GM18505 (cell line): ENCODE results near the gene OR4A47.
"Not testable (repeated sequence)": the region's sequence is repeated elsewhere in the genome, so short reads cannot be mapped to it uniquely, and the experiment has no call there.

Experiments used
- ATAC-seq: cut with Tn5 transposase; IDR thresholded peaks from one replicate; pipeline ENCODE4 v1.9.1; 2021; ENCODE audit not compliant: unreplicated experiment
- POLR2A ChIP-seq: IDR thresholded peaks from 4 replicates; pipeline ENCODE4 v1.6.1; 2011; ENCODE audit warnings: borderline replicate concordance; ENCODE audit not compliant: insufficient read depth, insufficient read length; ENCODE audit errors: extremely low read depth

The OR4A47 gene, protein sequence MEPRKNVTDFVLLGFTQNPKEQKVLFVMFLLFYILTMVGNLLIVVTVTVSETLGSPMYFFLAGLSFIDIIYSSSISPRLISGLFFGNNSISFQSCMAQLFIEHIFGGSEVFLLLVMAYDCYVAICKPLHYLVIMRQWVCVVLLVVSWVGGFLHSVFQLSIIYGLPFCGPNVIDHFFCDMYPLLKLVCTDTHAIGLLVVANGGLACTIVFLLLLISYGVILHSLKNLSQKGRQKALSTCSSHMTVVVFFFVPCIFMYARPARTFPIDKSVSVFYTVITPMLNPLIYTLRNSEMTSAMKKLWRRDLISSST

DNA sequence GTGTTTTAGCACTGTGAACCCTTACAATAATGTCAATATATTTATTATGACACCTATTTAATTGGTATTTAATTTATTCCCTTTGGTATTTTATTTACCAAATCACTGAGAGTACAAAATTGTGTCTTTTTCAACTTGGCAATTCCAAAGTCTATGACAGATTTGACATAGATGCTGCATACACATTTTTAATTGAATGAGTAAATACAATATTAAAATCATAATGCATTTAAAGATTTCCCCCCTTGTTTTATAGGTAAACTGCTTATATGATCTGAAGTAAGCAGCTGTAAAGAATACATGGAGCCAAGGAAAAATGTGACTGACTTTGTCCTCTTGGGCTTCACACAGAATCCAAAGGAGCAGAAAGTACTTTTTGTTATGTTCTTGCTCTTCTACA, at the start of gene OR4A47:
TSS of gene OR4A47 (plus strand) at position 301 of the 400 bp plus-strand sequence. CDS start at position 301, 0 bp downstream.
- ATAC-seq = not testable (repeated sequence)

DNA sequence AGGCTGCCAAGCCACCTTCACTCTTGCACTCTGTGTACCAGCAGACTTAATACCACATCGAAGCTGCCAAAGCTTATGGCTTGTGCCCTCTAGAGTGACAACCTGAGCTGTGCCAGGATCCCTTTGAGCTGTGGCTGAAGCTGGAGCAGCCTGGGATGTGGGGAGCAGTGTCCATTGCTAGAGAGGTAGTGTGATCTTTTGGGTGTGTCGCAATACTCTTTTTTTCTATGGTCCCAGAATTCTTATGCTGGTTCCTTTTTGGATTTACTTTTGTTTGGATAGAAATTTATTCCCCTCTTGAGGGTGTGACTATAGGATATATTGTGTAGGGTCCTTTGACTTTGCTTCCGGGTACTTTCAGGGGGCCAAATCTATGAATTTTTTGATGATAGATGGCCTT, 32.7 kb upstream of the OR4A47 start:
- not testable (repeated sequence) for ATAC-seq

DNA sequence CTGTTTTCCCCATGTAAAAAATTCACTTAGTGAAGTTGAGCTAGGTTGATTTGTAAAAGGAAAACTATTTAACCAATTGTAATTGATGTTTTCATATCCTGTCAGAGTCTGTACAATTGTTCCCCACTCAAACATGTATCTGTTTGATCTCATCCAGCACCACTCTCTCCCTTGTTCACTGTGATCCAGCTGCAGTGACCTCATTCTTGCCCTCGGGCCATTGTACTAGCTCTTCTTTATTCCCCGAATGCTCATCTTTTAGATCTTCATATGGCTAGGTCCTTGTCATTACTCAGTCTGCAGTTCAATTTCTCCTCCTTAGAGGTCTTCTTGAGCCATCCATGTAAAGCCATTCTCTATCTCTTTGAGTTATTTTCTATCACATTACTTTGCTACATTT, 14.6 kb upstream of the OR4A47 start:
- ATAC-seq = not testable (repeated sequence)

DNA sequence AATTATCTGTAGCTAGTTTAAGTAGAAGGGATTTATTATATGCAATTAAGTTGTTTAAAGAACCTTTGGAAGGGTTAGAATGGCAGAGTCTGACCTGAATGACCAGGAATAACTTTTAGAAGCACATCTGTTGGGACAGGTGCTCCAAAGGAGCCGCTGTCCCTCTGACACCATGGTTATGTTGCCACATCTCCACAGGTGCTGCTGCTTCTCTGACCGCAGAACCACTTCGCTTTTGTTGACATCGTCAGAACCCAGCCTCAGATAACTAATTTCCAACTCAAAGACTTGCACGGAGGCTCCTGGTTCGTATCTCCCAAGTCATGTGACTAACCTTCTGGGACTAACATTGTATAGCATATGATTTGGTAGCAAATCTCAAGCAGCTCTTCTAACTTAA, 13.9 kb upstream of the OR4A47 start:
- ATAC-seq = not testable (repeated sequence)

GRCh38 chr11:48506169-48506568, 17.6 kb downstream of the OR4A47 start:
- ATAC-seq = not testable (repeated sequence)

GRCh38 chr11:48538991-48539390, 50.4 kb downstream of the OR4A47 start:
- ATAC-seq = no peak
- no peak for TF ChIP-seq POLR2A
